Loucy (cell line): ENCODE results near the gene TCTN2.

Experiments used
- EZH2phosphoT487 ChIP-seq: fragments of 200-600 bp; IDR thresholded peaks from 2 replicates; pipeline ENCODE4 v1.6.1; 2018; ENCODE audit warnings: antibody characterized with exemption, mild to moderate bottlenecking, moderate library complexity, borderline replicate concordance
- TF ChIP-seq, protein P1 (sequence below): fragments of 200-600 bp; sonication (generic); conservative IDR thresholded peaks from 2 replicates; pipeline ENCODE4 v1.5.1; 2014; ENCODE audit warnings: mild to moderate bottlenecking, antibody characterized with exemption, low read length

DNA sequence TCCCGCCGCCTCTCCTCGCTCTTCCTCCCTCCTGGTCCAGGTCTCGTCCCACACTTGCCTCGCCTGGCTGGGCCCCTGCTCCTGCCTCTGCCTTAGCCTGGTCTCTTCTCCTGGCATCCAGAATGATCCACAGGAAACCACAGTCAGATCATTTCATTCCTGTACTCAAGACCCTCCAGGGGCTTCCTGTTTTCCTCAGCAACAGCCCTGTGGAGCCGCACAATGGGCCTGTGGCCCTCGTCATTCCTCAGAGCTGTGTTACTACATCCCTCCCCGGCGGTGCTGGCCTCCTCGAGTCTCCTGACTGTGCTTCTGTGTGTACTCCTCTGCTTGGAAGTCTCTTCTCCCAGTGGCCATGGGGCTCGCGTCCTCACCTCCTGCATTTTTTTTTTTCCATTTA is 61.3 kb downstream of the TCTN2 start:
- TF ChIP-seq EZH2phosphoT487: no peak
- TF ChIP-seq, protein P1, sequence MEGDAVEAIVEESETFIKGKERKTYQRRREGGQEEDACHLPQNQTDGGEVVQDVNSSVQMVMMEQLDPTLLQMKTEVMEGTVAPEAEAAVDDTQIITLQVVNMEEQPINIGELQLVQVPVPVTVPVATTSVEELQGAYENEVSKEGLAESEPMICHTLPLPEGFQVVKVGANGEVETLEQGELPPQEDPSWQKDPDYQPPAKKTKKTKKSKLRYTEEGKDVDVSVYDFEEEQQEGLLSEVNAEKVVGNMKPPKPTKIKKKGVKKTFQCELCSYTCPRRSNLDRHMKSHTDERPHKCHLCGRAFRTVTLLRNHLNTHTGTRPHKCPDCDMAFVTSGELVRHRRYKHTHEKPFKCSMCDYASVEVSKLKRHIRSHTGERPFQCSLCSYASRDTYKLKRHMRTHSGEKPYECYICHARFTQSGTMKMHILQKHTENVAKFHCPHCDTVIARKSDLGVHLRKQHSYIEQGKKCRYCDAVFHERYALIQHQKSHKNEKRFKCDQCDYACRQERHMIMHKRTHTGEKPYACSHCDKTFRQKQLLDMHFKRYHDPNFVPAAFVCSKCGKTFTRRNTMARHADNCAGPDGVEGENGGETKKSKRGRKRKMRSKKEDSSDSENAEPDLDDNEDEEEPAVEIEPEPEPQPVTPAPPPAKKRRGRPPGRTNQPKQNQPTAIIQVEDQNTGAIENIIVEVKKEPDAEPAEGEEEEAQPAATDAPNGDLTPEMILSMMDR: no peak
